Neuronal stem cell (in vitro differentiated cells): ENCODE data around the gene RXFP2.

ENCODE experiments used
- DNase-seq: peaks from one replicate; pipeline ENCODE4 v3.0.0-alpha.2; 2013; ENCODE audit warnings: low spot score
- H2AFZ ChIP-seq: one replicate; pipeline ENCODE4 v1.6.1; 2013; ENCODE audit warnings: mild to moderate bottlenecking, low read length, inconsistent platforms
- H2AK5ac ChIP-seq: 2 replicates; pipeline ENCODE4 v1.6.1; 2013; ENCODE audit warnings: low read depth, mild to moderate bottlenecking, inconsistent platforms, low read length, moderate library complexity, mixed read lengths
- H2BK120ac ChIP-seq: 2 replicates; pipeline ENCODE4 v1.6.1; 2013; ENCODE audit warnings: low read depth, mild to moderate bottlenecking, inconsistent platforms, low read length, moderate library complexity, mixed read lengths
- H2BK12ac ChIP-seq: one replicate; pipeline ENCODE4 v1.6.1; 2013; ENCODE audit warnings: low read length, inconsistent platforms
- H2BK15ac ChIP-seq: 2 replicates; pipeline ENCODE4 v1.6.1; 2013; ENCODE audit warnings: mild to moderate bottlenecking, low read length, inconsistent platforms, mixed read lengths
- H2BK5ac ChIP-seq: one replicate; pipeline ENCODE4 v1.6.1; 2013; ENCODE audit warnings: inconsistent platforms, mild to moderate bottlenecking, low read length, moderate library complexity
- H3K14ac ChIP-seq: one replicate; pipeline ENCODE4 v1.6.1; 2013; ENCODE audit warnings: low read length, inconsistent platforms
- H3K18ac ChIP-seq: 2 replicates; pipeline ENCODE4 v1.6.1; 2013; ENCODE audit warnings: low read length, inconsistent platforms
- H3K23ac ChIP-seq: 2 replicates; pipeline ENCODE4 v1.6.1; 2013; ENCODE audit warnings: low read depth, mild to moderate bottlenecking, mixed read lengths, low read length, inconsistent platforms; ENCODE audit not compliant: poor library complexity
- H3K27ac ChIP-seq: replicated peaks from 3 replicates; pipeline ENCODE4 v1.5.1; 2013; ENCODE audit warnings: low read length, inconsistent platforms
- H3K27me3 ChIP-seq, 3 experiments: 2 replicates each; pipeline ENCODE4 v1.6.1; 2013; ENCODE audit warnings: low read length in 3 of 3, mild to moderate bottlenecking in 2 of 3, inconsistent platforms in 1 of 3, low read depth in 1 of 3, mixed read lengths in 1 of 3, moderate library complexity in 1 of 3; ENCODE audit not compliant: control insufficient read depth in 3 of 3, insufficient read depth in 3 of 3
- H3K36me3 ChIP-seq, 2 donors: replicated peaks in 1 of 2; 2 replicates each; pipeline ENCODE4 v1.6.1; 2013; ENCODE audit warnings: low read length in 2 of 2; ENCODE audit not compliant: control insufficient read depth in 2 of 2, insufficient read depth in 2 of 2
- H3K4ac ChIP-seq: 2 replicates; pipeline ENCODE4 v1.6.1; 2013; ENCODE audit warnings: inconsistent platforms, mild to moderate bottlenecking, low read length, moderate library complexity
- H3K4me1 ChIP-seq, 2 donors: 1 replicate in 1 of 2; 2 replicates in 1 of 2; pipeline ENCODE4 v1.6.1; 2013; ENCODE audit warnings: low read length in 2 of 2, low read depth in 1 of 2; ENCODE audit not compliant: control insufficient read depth in 2 of 2, insufficient read depth in 1 of 2
- H3K4me2 ChIP-seq: one replicate; pipeline ENCODE4 v1.6.1; 2013; ENCODE audit warnings: mild to moderate bottlenecking, low read length, inconsistent platforms; ENCODE audit not compliant: insufficient read depth, poor library complexity, severe bottlenecking
- H3K4me3 ChIP-seq, 2 donors: 2 replicates each; pipeline ENCODE4 v1.5.1; 2013; ENCODE audit warnings: low read length in 2 of 2, mild to moderate bottlenecking in 2 of 2, inconsistent platforms in 1 of 2, moderate library complexity in 1 of 2
- H3K79me1 ChIP-seq: one replicate; pipeline ENCODE4 v1.6.1; 2013; ENCODE audit warnings: low read depth, mild to moderate bottlenecking, inconsistent platforms, low read length, moderate library complexity
- H3K9ac ChIP-seq: one replicate; pipeline ENCODE4 v1.6.1; 2013; ENCODE audit warnings: mild to moderate bottlenecking, low read depth, low read length, inconsistent platforms; ENCODE audit not compliant: poor library complexity
- H3K9me3 ChIP-seq, 2 donors: replicated peaks in 1 of 2; 2 replicates each; pipeline versions ENCODE3 to v1.6.1; 2013; ENCODE audit warnings: low read length in 2 of 2, mild to moderate bottlenecking in 2 of 2, inconsistent platforms in 1 of 2, low read depth in 1 of 2, mixed read lengths in 1 of 2, moderate library complexity in 1 of 2; ENCODE audit not compliant: control insufficient read depth in 2 of 2, insufficient read depth in 1 of 2
- H4K8ac ChIP-seq: one replicate; pipeline ENCODE4 v1.6.1; 2013; ENCODE audit warnings: low read depth, mild to moderate bottlenecking, inconsistent platforms, low read length, moderate library complexity
- H4K91ac ChIP-seq: one replicate; pipeline ENCODE4 v1.6.1; 2013; ENCODE audit warnings: low read length, low read depth, mild to moderate bottlenecking, inconsistent platforms; ENCODE audit not compliant: poor library complexity
- WGBS, 2 donors: extraction: QIAGEN DNeasy Blood & Tissue Kit; methylation state at CpG; one replicate each; pipeline ENCODE4 v1.1.7; 2013; ENCODE audit warnings: missing lambda C conversion rate in 2 of 2, mixed read lengths in 1 of 2; ENCODE audit not compliant: insufficient read length in 2 of 2, insufficient replicate concordance in 1 of 2; ENCODE audit errors: extremely low coverage in 2 of 2; 5-methylcytosine and 5-hydroxymethylcytosine counted together

Gene RXFP2

DNA sequence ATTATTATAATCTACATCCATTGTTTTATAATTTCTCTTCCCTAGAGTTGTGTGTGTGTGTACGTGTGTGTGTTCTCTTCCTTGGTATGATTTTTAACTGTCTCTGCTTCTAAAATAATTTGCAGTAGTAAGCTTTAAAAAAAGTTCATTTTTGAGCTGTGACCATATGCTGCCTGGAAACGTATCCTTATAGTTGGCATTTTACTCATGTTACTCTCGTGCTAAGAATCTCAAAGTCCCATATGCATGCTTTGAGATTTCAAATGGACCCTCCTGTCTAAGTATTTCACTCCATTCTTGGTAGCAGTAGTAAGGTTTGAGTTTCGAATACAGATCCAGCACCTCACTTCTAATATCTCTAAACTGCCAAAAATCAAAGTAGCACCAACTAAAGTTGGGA, 109.9 kb downstream of the RXFP2 start:
- Histone ChIP-seq H2AK5ac (no peak overlapping the region), H2BK120ac (no peak overlapping the region), H3K4me1 (peaks cover 0 to 2% of the 10 kb centered on the region in 2 donors), H4K8ac (no peak overlapping the region), H3K27ac (no peak overlapping the region), H3K36me3 (no peaks in the 10 kb centered on the region), H3K18ac (no peak overlapping the region), H3K14ac (no peak overlapping the region), H3K9ac (no peak overlapping the region), H2AFZ (no peak overlapping the region), H3K9me3 (no peaks in the 10 kb centered on the region), H3K4ac (no peak overlapping the region), H2BK12ac (no peak overlapping the region), H2BK15ac (no peak overlapping the region), H3K27me3 (peaks cover 3 to 48% (median 38%) of the 10 kb centered on the region in 3 experiments), H3K23ac (no peak overlapping the region), H4K91ac (no peak overlapping the region), H3K79me1 (no peaks in the 10 kb centered on the region), H3K4me2 (no peak overlapping the region), H3K4me3 (no peak overlapping the region), H2BK5ac (no peak overlapping the region)
- no peak for DNase-seq
- WGBS, 2 donors = no CpG with 5 or more reads among the region's 4 CpGs

DNA sequence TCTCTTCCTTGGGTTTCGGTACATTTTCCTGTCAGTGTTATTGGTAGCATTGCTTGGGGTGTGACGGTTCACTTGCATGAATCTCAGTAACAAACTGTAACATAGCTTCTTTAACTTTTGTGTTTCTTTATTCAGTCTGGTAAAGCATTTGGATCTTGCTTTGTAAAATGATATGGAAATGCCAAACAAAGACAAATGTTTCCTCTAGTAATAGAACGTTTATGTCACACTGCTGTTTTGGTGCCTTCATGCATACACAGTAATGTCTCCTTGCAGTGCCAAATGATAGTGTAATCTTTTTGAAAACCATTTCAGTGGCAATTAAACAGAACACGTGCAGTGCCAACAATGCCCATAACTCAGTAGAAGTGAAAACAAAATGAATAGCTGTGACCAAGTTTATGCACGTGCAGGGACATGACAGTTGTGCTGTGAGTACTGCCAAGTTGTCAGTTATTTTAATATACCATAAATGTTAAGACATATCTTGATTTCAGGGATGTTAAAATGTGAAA, 110.8 kb downstream of the RXFP2 start:
- Histone ChIP-seq H4K91ac (no peak overlapping the region), H3K27me3 (peaks cover 0 to 39% (median 32%) of the 10 kb centered on the region in 3 experiments), H3K4me1 (peaks cover 0 to 2% of the 10 kb centered on the region in 2 donors), H3K36me3 (no peaks in the 10 kb centered on the region), H3K14ac (no peak overlapping the region), H3K4me2 (no peak overlapping the region), H3K4me3 (no peak overlapping the region), H2BK120ac (no peak overlapping the region), H2BK5ac (no peak overlapping the region), H3K4ac (no peak overlapping the region), H3K18ac (no peak overlapping the region), H3K23ac (no peak overlapping the region), H3K9me3 (no peaks in the 10 kb centered on the region), H2BK12ac (no peak overlapping the region), H4K8ac (no peak overlapping the region), H2AFZ (no peak overlapping the region), H3K9ac (no peak overlapping the region), H2BK15ac (no peak overlapping the region), H3K79me1 (no peaks in the 10 kb centered on the region), H3K27ac (no peak overlapping the region), H2AK5ac (no peak overlapping the region)
- DNase-seq = no peak
- no CpG with 5 or more reads among the region's 5 CpGs for WGBS, 2 donors

DNA sequence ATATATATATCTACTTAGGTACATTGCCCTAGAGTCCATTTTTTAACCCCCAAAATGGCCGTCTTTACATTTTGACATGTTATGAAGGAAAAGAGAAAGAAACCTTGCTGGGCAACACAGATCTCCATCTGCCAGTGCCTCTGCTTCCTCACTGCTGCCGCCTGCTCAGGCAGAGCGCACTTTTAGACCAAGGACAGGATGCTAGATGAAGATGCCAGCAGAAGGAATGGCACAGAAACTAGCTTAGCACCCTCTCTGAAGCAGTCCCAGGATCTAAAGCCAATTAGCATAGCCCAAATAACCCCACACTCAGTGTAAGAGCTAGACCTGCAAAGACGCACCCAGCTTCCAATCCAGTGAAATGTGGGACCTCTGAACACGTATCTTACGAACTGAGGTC, 111.9 kb downstream of the RXFP2 start:
- no peak overlapping the region for H3K4ac ChIP-seq
- peaks cover 0 to 28% (median 23%) of the 10 kb centered on the region in 3 experiments for H3K27me3 ChIP-seq
- H2BK12ac ChIP-seq = no peak overlapping the region
- no peak overlapping the region for H3K27ac ChIP-seq
- no peak overlapping the region for H3K4me3 ChIP-seq
- no peaks in the 10 kb centered on the region for H3K79me1 ChIP-seq
- H2BK120ac ChIP-seq = no peak overlapping the region
- no peak for DNase-seq
- no peak overlapping the region for H4K91ac ChIP-seq
- no peak overlapping the region for H3K14ac ChIP-seq
- H2BK15ac ChIP-seq = no peak overlapping the region
- no peak overlapping the region for H3K4me2 ChIP-seq
- H3K23ac ChIP-seq = no peak overlapping the region
- WGBS, 2 donors = no CpG with 5 or more reads among the region's 6 CpGs
- no peaks in the 10 kb centered on the region for H3K9me3 ChIP-seq
- H3K18ac ChIP-seq = peak overlapping the region; percentile 55
- H3K4me1 ChIP-seq = peaks cover 0 to 2% of the 10 kb centered on the region in 2 donors
- H2AK5ac ChIP-seq = no peak overlapping the region
- no peak overlapping the region for H4K8ac ChIP-seq
- H2AFZ ChIP-seq = no peak overlapping the region
- H3K36me3 ChIP-seq = no peaks in the 10 kb centered on the region
- no peak overlapping the region for H3K9ac ChIP-seq
- no peak overlapping the region for H2BK5ac ChIP-seq
